Measurements from ENCODE around the gene PARP6.

DNA sequence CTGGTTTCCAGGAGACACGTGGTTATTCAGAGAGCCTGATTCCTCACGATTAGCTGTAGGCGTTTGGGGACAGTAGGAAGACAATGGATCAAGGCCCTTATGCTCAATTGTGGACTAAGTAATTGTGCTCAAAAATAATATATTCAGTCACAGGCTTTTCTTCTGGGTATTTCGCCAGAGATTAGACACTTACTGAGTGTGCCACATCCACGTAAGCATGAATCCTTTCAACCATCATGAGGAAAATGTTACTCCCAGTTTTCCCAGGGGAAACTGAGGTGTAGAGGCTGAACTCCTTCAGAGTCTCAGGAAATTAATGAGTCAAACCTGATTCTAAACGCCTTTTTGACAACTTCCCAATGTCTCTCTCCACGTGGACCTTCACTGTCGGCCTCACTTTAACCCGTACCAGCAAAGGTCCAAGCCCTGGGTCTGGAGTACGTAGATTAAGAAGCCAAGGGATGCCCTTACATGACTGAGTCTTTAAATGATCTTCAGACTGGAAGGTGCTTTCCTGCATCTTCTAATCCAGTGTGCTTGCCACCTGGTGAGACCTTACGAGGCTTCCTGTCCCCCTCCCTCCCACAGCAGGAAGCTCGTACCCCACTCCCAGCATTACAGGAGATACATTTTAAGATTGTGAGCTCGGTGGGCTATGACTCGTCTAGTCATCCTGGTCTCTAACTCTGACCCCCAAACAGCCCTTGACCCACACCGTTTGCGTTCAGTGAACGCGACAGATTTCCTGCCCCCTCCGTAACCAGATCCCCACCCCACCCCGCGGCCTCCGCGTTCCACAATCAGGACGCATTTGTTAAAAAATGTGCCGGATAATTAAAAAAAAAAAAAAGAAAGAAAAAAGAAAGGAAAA lies 43.0 kb downstream of the PARP6 start:
- TF ChIP-seq, protein P1, sequence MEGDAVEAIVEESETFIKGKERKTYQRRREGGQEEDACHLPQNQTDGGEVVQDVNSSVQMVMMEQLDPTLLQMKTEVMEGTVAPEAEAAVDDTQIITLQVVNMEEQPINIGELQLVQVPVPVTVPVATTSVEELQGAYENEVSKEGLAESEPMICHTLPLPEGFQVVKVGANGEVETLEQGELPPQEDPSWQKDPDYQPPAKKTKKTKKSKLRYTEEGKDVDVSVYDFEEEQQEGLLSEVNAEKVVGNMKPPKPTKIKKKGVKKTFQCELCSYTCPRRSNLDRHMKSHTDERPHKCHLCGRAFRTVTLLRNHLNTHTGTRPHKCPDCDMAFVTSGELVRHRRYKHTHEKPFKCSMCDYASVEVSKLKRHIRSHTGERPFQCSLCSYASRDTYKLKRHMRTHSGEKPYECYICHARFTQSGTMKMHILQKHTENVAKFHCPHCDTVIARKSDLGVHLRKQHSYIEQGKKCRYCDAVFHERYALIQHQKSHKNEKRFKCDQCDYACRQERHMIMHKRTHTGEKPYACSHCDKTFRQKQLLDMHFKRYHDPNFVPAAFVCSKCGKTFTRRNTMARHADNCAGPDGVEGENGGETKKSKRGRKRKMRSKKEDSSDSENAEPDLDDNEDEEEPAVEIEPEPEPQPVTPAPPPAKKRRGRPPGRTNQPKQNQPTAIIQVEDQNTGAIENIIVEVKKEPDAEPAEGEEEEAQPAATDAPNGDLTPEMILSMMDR (IDR thresholded peaks at IDR 0.05; ENCODE audit: low read depth, low read length, missing input control): no peak
- TF ChIP-seq REST (IDR thresholded peaks at IDR 0.05) (no peak), JUND (IDR thresholded peaks at IDR 0.05) (no peak), MAX (IDR thresholded peaks at IDR 0.05) (no peak), EGR1 (IDR thresholded peaks at IDR 0.05; ENCODE audit: low read depth in 2 of 2) (no peak), ZBTB33 (IDR thresholded peaks at IDR 0.05) (no peak), YY1 (IDR thresholded peaks at IDR 0.05) (no peak), TAF1 (conservative IDR thresholded peaks at IDR 0.05) (no peak), GABPA (IDR thresholded peaks at IDR 0.05 in 1 of 2, conservative IDR thresholded peaks at IDR 0.05 in 1 of 2) (no peak), NR2F2 (IDR thresholded peaks at IDR 0.05) (no peak), SP1 (IDR thresholded peaks at IDR 0.05) (no peak), RAD21 (IDR thresholded peaks at IDR 0.05) (no peak), RXRA (IDR thresholded peaks at IDR 0.05) (no peak)

All from liver (tissue), 3 donors.